GM12878 (cell line): ENCODE results near the gene IFT88. TPM values are rescaled to one million over a fixed set of nuclear protein-coding genes. Genes with fewer than 3 reads are reported as not detected.
A peak's percentile ranks its signal among the peaks of the same experiment; 100 is the strongest.

Source experiments
- ATAC-seq: fragments of 200-7000 bp; cut with Tn5 transposase; 3 replicates; pipeline ENCODE4 v1.9.1; 2020; ENCODE audit warnings: mild to moderate bottlenecking, moderate library complexity
- BruUV-seq: library from RNA; stranded (reverse); fragments of 400-500 nt; replicated peaks from 2 replicates; lab custom pipeline; 2021; lab: Mats Ljungman, UMichigan
- CTCF ChIA-PET: fragments of 300-600 bp; sonication (Branson Sonifier 250); formaldehyde crosslinking; extraction: SDS; loops from one replicate; lab custom pipeline; 2021; ENCODE audit warnings: inconsistent platforms; lab: Yijun Ruan, JAX
- POLR2A ChIA-PET: fragments of 350-600 bp; formaldehyde crosslinking; extraction: SDS; loops from one replicate; lab custom pipeline; 2021; ENCODE audit warnings: inconsistent platforms; lab: Charles Lee
- RAD21 ChIA-PET: fragments of 300-600 bp; sonication (Branson Sonifier 250); formaldehyde crosslinking; loops from one replicate; lab custom pipeline; 2023; ENCODE audit warnings: antibody characterized with exemption; ENCODE audit not compliant: unreplicated experiment; lab: Charles Lee
- SMC1A ChIA-PET: fragments of 300-600 bp; sonication (Branson Sonifier 250); formaldehyde crosslinking; loops from one replicate; lab custom pipeline; 2023; ENCODE audit not compliant: unreplicated experiment, uncharacterized antibody; lab: Charles Lee
- DNase-seq: peaks from one replicate; pipeline ENCODE4 v3.0.0-alpha.2; 2011; ENCODE audit warnings: low read depth, low spot score
- FAIRE-seq: peaks from 3 replicates; lab custom pipeline; 2011; peaks lifted over from hg19 to GRCh38; lab: Jason Lieb, UNC
- H2AFZ ChIP-seq: 2 replicates; pipeline ENCODE4 v1.6.0; 2011; ENCODE audit warnings: low read depth, low read length, control low read depth; ENCODE audit not compliant: control insufficient read depth
- H3K27ac ChIP-seq: 2 replicates; pipeline ENCODE4 v1.5.1; 2011; ENCODE audit warnings: control low read depth; ENCODE audit not compliant: control insufficient read depth, insufficient read depth
- H3K27me3 ChIP-seq, 2 experiments: replicated peaks in 1 of 2; 2 replicates each; pipeline versions ENCODE4 v1.6.0 to v1.6.1; 2011; ENCODE audit warnings: low read length in 1 of 2; ENCODE audit not compliant: control insufficient read depth in 2 of 2, insufficient read depth in 2 of 2
- H3K36me3 ChIP-seq, 2 experiments: 2 replicates each; pipeline ENCODE4 v1.5.1; 2011; ENCODE audit warnings: low read length in 1 of 2; ENCODE audit not compliant: control insufficient read depth in 2 of 2, insufficient read depth in 2 of 2
- H3K4me1 ChIP-seq: 2 replicates; pipeline ENCODE4 v1.6.1; 2011; ENCODE audit warnings: mild to moderate bottlenecking, low read length, moderate library complexity, mixed read lengths; ENCODE audit not compliant: control insufficient read depth, insufficient read depth
- H3K4me2 ChIP-seq: 2 replicates; pipeline ENCODE4 v1.6.0; 2011; ENCODE audit warnings: control low read depth; ENCODE audit not compliant: control insufficient read depth, insufficient read depth
- H3K4me3 ChIP-seq: fragments of 200-600 bp; sonication (generic); 2 replicates; pipeline ENCODE4 v1.5.1; 2016
- H3K79me2 ChIP-seq: 2 replicates; pipeline ENCODE4 v1.6.0; 2011; ENCODE audit warnings: low read length; ENCODE audit not compliant: control insufficient read depth, insufficient read depth
- H3K9ac ChIP-seq: 2 replicates; pipeline ENCODE4 v1.8.0; 2011; ENCODE audit warnings: low read length, control low read depth, mixed read lengths; ENCODE audit not compliant: control insufficient read depth, insufficient read depth
- H3K9me3 ChIP-seq: replicated peaks from 3 replicates; pipeline ENCODE4 v1.5.1; 2011; ENCODE audit warnings: mild to moderate bottlenecking, low read length; ENCODE audit not compliant: control insufficient read depth, insufficient read depth
- H4K20me1 ChIP-seq: 2 replicates; pipeline ENCODE4 v1.6.0; 2011; ENCODE audit not compliant: control insufficient read depth, insufficient read depth
- BMI1 ChIP-seq: fragments of 450-650 bp; IDR thresholded peaks from 2 replicates; pipeline ENCODE4 v1.6.1; 2016; ENCODE audit warnings: mild to moderate bottlenecking, moderate library complexity, borderline replicate concordance
- BRCA1 ChIP-seq: IDR thresholded peaks from 2 replicates; pipeline ENCODE4 v1.6.1; 2011; ENCODE audit warnings: low read depth, low read length, improper control_type of control experiment
- CHD2 ChIP-seq: IDR thresholded peaks from 2 replicates; pipeline ENCODE4 v1.6.1; 2011; ENCODE audit warnings: low read depth, low read length, improper control_type of control experiment, borderline replicate concordance
- FOXK2 ChIP-seq: fragments of 450-650 bp; IDR thresholded peaks from 2 replicates; pipeline ENCODE4 v1.6.1; 2017; ENCODE audit warnings: mild to moderate bottlenecking, moderate library complexity
- IRF4 ChIP-seq: IDR thresholded peaks from 2 replicates; pipeline ENCODE4 v1.6.1; 2011; ENCODE audit warnings: low read depth, low read length
- JUNB ChIP-seq: IDR thresholded peaks from 2 replicates; pipeline ENCODE4 v1.6.1; 2016; ENCODE audit warnings: antibody characterized with exemption, mild to moderate bottlenecking
- JUND ChIP-seq: IDR thresholded peaks from 2 replicates; pipeline ENCODE4 v1.6.1; 2012; ENCODE audit warnings: low read depth, mild to moderate bottlenecking, low read length, improper control_type of control experiment, moderate library complexity
- NR2C2 ChIP-seq: IDR thresholded peaks from 2 replicates; pipeline ENCODE4 v1.6.1; 2011; ENCODE audit warnings: borderline replicate concordance, low read depth; ENCODE audit not compliant: control insufficient read depth, insufficient read length
- RBBP5 ChIP-seq: fragments of 200-600 bp; sonication (generic); conservative IDR thresholded peaks from 2 replicates; pipeline ENCODE4 v1.6.1; 2016
- SREBF2 ChIP-seq: IDR thresholded peaks from 2 replicates; pipeline ENCODE4 v1.6.1; 2012; ENCODE audit warnings: mild to moderate bottlenecking, low read length
- WGBS: methylation state at CpG from one replicate; pipeline ENCODE4 v1.1.6; 2016; ENCODE audit warnings: low lambda C conversion rate; ENCODE audit not compliant: insufficient replicate concordance, insufficient coverage; ENCODE audit errors: missing lambda C conversion rate; 5-methylcytosine and 5-hydroxymethylcytosine counted together
- in situ Hi-C: fragments of 300-500 bp; cut with MboI; formaldehyde crosslinking; loops from 9 replicates; pipeline ENCODE4 v1.14.3; 2018; ENCODE audit warnings: mixed read lengths
- intact Hi-C: fragments of 100-400 bp; cut with micrococcal nuclease; formaldehyde crosslinking; loops from one replicate; pipeline ENCODE4 v1.14.2; 2022; ENCODE audit not compliant: unreplicated experiment
- polyA plus RNA-seq, 11 experiments: library from polyadenylated mRNA; depleted of rRNA in 4 of 11; unstranded in 6 of 11; stranded (reverse) in 5 of 11; fragments of >200 nt; fragmentation: Nextera tagmentation in 4 of 11; fragmentation: Illumina TruSeq in 1 of 11; extraction: Ambion mirVana in 4 of 11; extraction: Trizol in 1 of 11; gene quantifications; 1 replicate in 1 of 11; 2 replicates in 10 of 11; pipeline versions ENCODE4 v1.2.1 to v1.2.3, GENCODE V29; 2011 to 2016; ENCODE audit warnings: inconsistent platforms in 2 of 11, missing spikeins in 2 of 11, low read depth in 1 of 11
- total RNA-seq, 4 experiments: library from RNA; depleted of rRNA in 3 of 4; stranded (reverse); fragments of >200 nt in 3 of 4; fragmentation: Illumina TruSeq in 1 of 4; extraction: Trizol in 1 of 4; gene quantifications; 2 replicates each; pipeline versions ENCODE4 v1.2.1 to v1.2.3, GENCODE V29; 2013 to 2021
- TF ChIP-seq, protein P1 (sequence below): IDR thresholded peaks from 2 replicates; pipeline ENCODE4 v1.6.1; 2012; ENCODE audit warnings: low read depth, low read length, improper control_type of control experiment
- TF ChIP-seq, protein P2 (sequence below): IDR thresholded peaks from 2 replicates; pipeline ENCODE4 v1.6.1; 2012; ENCODE audit warnings: mild to moderate bottlenecking, low read depth, low read length
- TF ChIP-seq, protein P3 (sequence below): IDR thresholded peaks from 2 replicates; pipeline ENCODE4 v1.6.1; 2012; ENCODE audit warnings: low read depth, low read length, improper control_type of control experiment

IFT88 gene
- total and polyA plus RNA-seq, 10 of the 15 experiments (the other 5 are each of a cell fraction or from before 2014, with no cell fraction given), result 2.9 to 5.6 (median 4.1) TPM

DNA sequence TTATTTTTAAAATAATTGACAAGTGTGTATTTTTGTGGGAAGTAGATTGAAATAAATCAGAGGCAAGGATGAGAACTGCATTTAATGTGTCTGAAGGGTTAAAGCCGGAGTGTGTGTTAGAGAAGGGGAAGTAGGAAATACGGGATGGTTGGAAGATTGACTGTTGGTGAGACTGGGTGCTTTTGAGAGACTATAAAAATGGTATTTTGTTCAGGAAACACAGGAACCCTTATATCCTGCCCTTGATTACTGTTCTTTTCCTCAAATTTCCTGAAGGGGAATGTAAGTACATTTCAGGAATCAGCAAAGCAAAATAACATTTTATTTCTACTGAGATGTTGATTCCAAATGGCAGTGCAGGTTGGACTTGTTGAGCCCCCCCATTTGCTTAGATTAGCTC is 15.1 kb downstream of the IFT88 start:
- in situ Hi-C loops (no loop called here), intact Hi-C loops (no loop called here)
- FAIRE-seq (no peak), DNase-seq (no peak), ATAC-seq (no peak)
- SMC1A ChIA-PET, result interaction anchor here (0.7 kb wide), 1 partner anchor 10 kb away, joined by 3 read pairs; no protein-coding TSS in a partner anchor
- H4K20me1 ChIP-seq, result no peaks in the 10 kb centered on the region
- no peaks in the 10 kb centered on the region for H3K79me2 ChIP-seq
- no peak overlapping the region for H3K27ac ChIP-seq
- H3K36me3 ChIP-seq, result no peaks in the 10 kb centered on the region; a peak in 1 of 4 replicates
- no peak overlapping the region for H3K4me2 ChIP-seq
- H3K9me3 ChIP-seq, result peaks cover 1% of the 10 kb centered on the region; the same call in 2 of the 3 replicates
- no peak overlapping the region for H2AFZ ChIP-seq
- H3K4me1 ChIP-seq, result no peaks in the 10 kb centered on the region
- RAD21 ChIA-PET, result no interaction called here
- POLR2A ChIA-PET, result no interaction called here
- BruUV-seq, result no TSS peak
- no peak for TF ChIP-seq RBBP5
- no peak for TF ChIP-seq CHD2
- TF ChIP-seq JUND, result no peak
- TF ChIP-seq IRF4, result no peak
- TF ChIP-seq BRCA1, result no peak
- no peak for TF ChIP-seq FOXK2
- H3K9ac ChIP-seq, result no peak overlapping the region
- CTCF ChIA-PET, result no interaction called here
- 69% methylated on average over 2 of the region's 2 CpGs for WGBS
- H3K4me3 ChIP-seq, result no peak overlapping the region
- H3K27me3 ChIP-seq, result no peaks in the 10 kb centered on the region

DNA sequence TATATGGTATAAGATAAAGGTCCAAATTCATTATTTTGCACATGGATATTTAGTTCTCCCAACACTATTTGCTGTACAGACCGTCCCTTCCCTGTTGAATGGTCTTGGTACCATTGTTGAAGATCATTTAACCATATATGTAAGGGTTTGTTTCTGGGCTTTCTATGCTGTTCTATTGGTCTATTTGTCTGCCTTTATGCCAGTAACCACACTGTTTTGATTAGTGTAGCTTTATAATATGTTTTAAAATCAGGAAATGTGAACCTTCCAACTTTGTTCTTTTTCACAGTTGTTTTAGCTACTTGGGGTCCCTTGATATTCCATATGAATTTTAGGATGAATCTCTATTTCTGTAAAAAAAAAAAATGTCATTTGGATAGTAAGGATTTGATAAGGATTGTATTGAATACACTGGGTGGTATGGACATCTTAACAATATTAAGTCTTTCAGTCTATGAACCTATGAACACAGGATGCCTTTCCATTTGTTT is 16.9 kb downstream of the IFT88 start:
- CTCF ChIA-PET, result no interaction called here
- intact Hi-C loops, result no loop called here
- no peak for TF ChIP-seq BRCA1
- no peak for TF ChIP-seq JUNB
- no peak for TF ChIP-seq SREBF2
- no peak for TF ChIP-seq BMI1
- TF ChIP-seq, protein P1, sequence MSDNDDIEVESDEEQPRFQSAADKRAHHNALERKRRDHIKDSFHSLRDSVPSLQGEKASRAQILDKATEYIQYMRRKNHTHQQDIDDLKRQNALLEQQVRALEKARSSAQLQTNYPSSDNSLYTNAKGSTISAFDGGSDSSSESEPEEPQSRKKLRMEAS, result no peak
- TF ChIP-seq, protein P2, sequence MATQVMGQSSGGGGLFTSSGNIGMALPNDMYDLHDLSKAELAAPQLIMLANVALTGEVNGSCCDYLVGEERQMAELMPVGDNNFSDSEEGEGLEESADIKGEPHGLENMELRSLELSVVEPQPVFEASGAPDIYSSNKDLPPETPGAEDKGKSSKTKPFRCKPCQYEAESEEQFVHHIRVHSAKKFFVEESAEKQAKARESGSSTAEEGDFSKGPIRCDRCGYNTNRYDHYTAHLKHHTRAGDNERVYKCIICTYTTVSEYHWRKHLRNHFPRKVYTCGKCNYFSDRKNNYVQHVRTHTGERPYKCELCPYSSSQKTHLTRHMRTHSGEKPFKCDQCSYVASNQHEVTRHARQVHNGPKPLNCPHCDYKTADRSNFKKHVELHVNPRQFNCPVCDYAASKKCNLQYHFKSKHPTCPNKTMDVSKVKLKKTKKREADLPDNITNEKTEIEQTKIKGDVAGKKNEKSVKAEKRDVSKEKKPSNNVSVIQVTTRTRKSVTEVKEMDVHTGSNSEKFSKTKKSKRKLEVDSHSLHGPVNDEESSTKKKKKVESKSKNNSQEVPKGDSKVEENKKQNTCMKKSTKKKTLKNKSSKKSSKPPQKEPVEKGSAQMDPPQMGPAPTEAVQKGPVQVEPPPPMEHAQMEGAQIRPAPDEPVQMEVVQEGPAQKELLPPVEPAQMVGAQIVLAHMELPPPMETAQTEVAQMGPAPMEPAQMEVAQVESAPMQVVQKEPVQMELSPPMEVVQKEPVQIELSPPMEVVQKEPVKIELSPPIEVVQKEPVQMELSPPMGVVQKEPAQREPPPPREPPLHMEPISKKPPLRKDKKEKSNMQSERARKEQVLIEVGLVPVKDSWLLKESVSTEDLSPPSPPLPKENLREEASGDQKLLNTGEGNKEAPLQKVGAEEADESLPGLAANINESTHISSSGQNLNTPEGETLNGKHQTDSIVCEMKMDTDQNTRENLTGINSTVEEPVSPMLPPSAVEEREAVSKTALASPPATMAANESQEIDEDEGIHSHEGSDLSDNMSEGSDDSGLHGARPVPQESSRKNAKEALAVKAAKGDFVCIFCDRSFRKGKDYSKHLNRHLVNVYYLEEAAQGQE, result no peak
- TF ChIP-seq NR2C2, result no peak
- TF ChIP-seq, protein P3, sequence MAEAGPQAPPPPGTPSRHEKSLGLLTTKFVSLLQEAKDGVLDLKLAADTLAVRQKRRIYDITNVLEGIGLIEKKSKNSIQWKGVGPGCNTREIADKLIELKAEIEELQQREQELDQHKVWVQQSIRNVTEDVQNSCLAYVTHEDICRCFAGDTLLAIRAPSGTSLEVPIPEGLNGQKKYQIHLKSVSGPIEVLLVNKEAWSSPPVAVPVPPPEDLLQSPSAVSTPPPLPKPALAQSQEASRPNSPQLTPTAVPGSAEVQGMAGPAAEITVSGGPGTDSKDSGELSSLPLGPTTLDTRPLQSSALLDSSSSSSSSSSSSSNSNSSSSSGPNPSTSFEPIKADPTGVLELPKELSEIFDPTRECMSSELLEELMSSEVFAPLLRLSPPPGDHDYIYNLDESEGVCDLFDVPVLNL, result no peak

More for the DNA sequence above, 16.9 kb downstream of the IFT88 start:
- no peak overlapping the region for H2AFZ ChIP-seq
- no peaks in the 10 kb centered on the region for H3K79me2 ChIP-seq
- H3K4me3 ChIP-seq, result no peak overlapping the region
- SMC1A ChIA-PET, result no interaction called here
- no peaks in the 10 kb centered on the region for H3K27me3 ChIP-seq
- POLR2A ChIA-PET, result no interaction called here
- in situ Hi-C loops, result no loop called here
- FAIRE-seq (peak; percentile 18), ATAC-seq (no peak), DNase-seq (no peak)
- no peak overlapping the region for H3K9ac ChIP-seq
- H3K36me3 ChIP-seq, result no peaks in the 10 kb centered on the region; a peak in 1 of 4 replicates
- no peaks in the 10 kb centered on the region for H3K4me1 ChIP-seq
- no peaks in the 10 kb centered on the region for H4K20me1 ChIP-seq
- no peak overlapping the region for H3K27ac ChIP-seq
- no peak overlapping the region for H3K4me2 ChIP-seq
- 96% methylated on average over 1 of the region's 1 CpG for WGBS
- H3K9me3 ChIP-seq, result peaks cover 1% of the 10 kb centered on the region; the same call in 2 of the 3 replicates
- BruUV-seq, result no TSS peak
- RAD21 ChIA-PET, result no interaction called here
